Epidermal melanocyte (primary cell): ENCODE results near the gene CETP.
"Not testable (repeated sequence)": the region's sequence is repeated elsewhere in the genome, so short reads cannot be mapped to it uniquely, and the experiment has no call there.

ENCODE experiments used
- DNase-seq: peaks from one replicate; pipeline ENCODE4 v3.0.0; 2011; ENCODE audit warnings: low spot score; ENCODE audit not compliant: insufficient read length

The CETP gene

GRCh38 chr16:56997264-56997663 lies 35.5 kb downstream of the CETP start:
- no peak for DNase-seq

GRCh38 chr16:56997931-56998330 lies 36.2 kb downstream of the CETP start:
- no peak for DNase-seq

- DNase-seq = no peak
Measured at GRCh38 chr16:56998352-56998751, 36.6 kb downstream of the CETP start.

- DNase-seq = no peak
Measured at GRCh38 chr16:56998861-56999260, 37.1 kb downstream of the CETP start.

GRCh38 chr16:56999409-57000270 lies 37.9 kb downstream of the CETP start:
- no peak for DNase-seq

GRCh38 chr16:57000271-57001025 lies 38.7 kb downstream of the CETP start:
- no peak for DNase-seq

- DNase-seq = no peak
Measured at GRCh38 chr16:57001026-57001679, 39.4 kb downstream of the CETP start.

GRCh38 chr16:57003439-57004386 lies 42.0 kb downstream of the CETP start:
- no peak for DNase-seq

GRCh38 chr16:57004387-57005250 lies 42.9 kb downstream of the CETP start:
- DNase-seq = no peak

GRCh38 chr16:57005597-57005996 lies 43.8 kb downstream of the CETP start:
- DNase-seq = not testable (repeated sequence)

- no peak for DNase-seq
Measured at GRCh38 chr16:57007050-57007449, 45.3 kb downstream of the CETP start.

- DNase-seq = no peak
Measured at GRCh38 chr16:57007530-57007929, 45.8 kb downstream of the CETP start.

GRCh38 chr16:57008440-57008839 lies 46.7 kb downstream of the CETP start:
- no peak for DNase-seq

- no peak for DNase-seq
Measured at GRCh38 chr16:57009643-57010170, 48.0 kb downstream of the CETP start.

GRCh38 chr16:57012353-57012752 lies 50.6 kb downstream of the CETP start:
- DNase-seq = no peak

- no peak for DNase-seq
Measured at GRCh38 chr16:57013229-57013628, 51.5 kb downstream of the CETP start.

GRCh38 chr16:57013902-57014301 lies 52.2 kb downstream of the CETP start:
- DNase-seq = no peak

- no peak for DNase-seq
Measured at GRCh38 chr16:57016301-57016700, 54.6 kb downstream of the CETP start.

GRCh38 chr16:57016831-57017230 lies 55.1 kb downstream of the CETP start:
- DNase-seq = no peak

- no peak for DNase-seq
Measured at GRCh38 chr16:57017251-57017650, 55.5 kb downstream of the CETP start.
